ENCODE results near the gene MAP4. TPM values are rescaled to one million over a fixed set of nuclear protein-coding genes. Genes with fewer than 3 reads are reported as not detected.
A peak's percentile ranks its signal among the peaks of the same experiment; 100 is the strongest.
"Not testable (repeated sequence)": the region's sequence is repeated elsewhere in the genome, so short reads cannot be mapped to it uniquely, and the experiment has no call there.

Gene MAP4
- total RNA-seq, 1 donor from 2014 or later, result 138 TPM

DNA sequence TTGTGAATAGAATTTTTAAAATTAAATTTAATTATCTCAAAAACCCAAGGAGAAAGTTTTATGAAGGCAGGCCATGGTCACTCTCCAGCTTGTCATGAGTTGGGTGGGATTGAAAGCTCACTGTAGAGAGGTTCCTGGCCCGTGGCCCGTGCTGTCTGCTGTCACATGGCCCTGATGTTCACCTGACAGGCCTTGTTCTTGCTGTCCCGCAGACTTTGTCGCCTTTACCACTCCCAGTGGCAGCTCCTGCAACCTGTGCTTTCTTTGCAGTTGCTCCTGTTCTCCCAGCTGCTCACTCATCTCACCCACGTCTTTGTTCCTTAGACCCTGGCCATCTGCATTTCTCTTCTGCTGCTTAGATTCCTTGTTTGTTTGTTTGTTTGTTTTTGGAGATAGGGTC, 177.7 kb downstream of the MAP4 start:
- no peak overlapping the region for H3K27ac Mint-ChIP-seq
- no peak for DNase-seq
- no peak overlapping the region for H3K4me3 Mint-ChIP-seq
- no peaks in the 10 kb centered on the region for H3K9me3 Mint-ChIP-seq
- H3K4me1 Mint-ChIP-seq, result peaks cover 5% of the 10 kb centered on the region
- peaks cover 64% of the 10 kb centered on the region for H3K36me3 Mint-ChIP-seq (ENCODE audit: low read depth)
- no peaks in the 10 kb centered on the region for H3K27me3 Mint-ChIP-seq
- intact Hi-C loops (cut with micrococcal nuclease), result no loop called here

DNA sequence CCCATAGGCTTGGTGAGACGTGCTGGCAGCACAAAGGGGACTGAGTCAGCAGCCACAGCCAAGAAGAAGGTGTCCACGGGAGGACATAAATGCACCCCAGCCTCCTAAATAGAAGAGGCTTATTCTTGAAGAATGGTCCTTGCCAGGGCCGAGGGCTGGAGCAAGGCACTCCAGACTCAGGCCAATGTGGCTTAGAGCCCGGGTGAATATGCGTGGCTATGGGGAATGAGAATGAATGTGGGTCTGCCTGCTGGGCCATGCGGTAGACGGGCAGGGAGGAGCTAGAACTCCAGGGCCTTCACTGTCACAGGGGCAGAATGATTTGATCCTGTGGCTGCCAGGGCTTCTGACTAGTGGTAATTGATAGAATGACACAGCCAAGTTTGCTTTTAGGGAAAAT, 179.2 kb downstream of the MAP4 start:
- H3K36me3 Mint-ChIP-seq (ENCODE audit: low read depth), result peaks cover 60% of the 10 kb centered on the region
- no peak overlapping the region for H3K4me3 Mint-ChIP-seq
- intact Hi-C loops (cut with micrococcal nuclease), result loop anchor here (1.0 kb wide), 2 partner anchors 153 to 314 kb away; no protein-coding TSS in a partner anchor
- H3K4me1 Mint-ChIP-seq, result peaks cover 5% of the 10 kb centered on the region
- no peaks in the 10 kb centered on the region for H3K27me3 Mint-ChIP-seq
- DNase-seq, result no peak
- no peaks in the 10 kb centered on the region for H3K9me3 Mint-ChIP-seq
- H3K27ac Mint-ChIP-seq, result peak overlapping the region; percentile 40

DNA sequence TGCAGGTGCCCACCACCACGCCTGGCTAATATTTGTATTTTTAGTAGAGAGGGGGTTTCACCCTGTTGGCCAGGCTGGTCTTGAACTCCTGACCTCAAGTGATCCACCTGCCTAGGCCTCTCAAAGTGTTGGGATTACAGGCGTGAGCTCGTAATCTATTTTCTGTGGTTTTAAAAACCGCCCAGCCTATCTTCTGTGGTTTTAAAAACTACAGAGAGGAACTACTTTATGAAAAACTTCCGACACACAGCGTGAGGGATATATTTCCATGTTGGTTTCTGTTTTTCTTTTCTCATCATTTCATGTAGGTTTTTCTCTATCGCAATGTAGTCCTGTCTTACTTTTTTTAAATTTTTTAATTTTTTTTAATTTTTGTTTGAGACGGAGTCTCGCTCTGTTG, 186.7 kb downstream of the MAP4 start:
- intact Hi-C loops (cut with micrococcal nuclease); H3K4me3 Mint-ChIP-seq; DNase-seq; H3K27me3 Mint-ChIP-seq; H3K9me3 Mint-ChIP-seq: not testable (repeated sequence)
- peaks cover 58% of the 10 kb centered on the region for H3K36me3 Mint-ChIP-seq (ENCODE audit: low read depth)
- peaks cover 29% of the 10 kb centered on the region for H3K4me1 Mint-ChIP-seq
- H3K27ac Mint-ChIP-seq, result peak overlapping the region; percentile 8

DNA sequence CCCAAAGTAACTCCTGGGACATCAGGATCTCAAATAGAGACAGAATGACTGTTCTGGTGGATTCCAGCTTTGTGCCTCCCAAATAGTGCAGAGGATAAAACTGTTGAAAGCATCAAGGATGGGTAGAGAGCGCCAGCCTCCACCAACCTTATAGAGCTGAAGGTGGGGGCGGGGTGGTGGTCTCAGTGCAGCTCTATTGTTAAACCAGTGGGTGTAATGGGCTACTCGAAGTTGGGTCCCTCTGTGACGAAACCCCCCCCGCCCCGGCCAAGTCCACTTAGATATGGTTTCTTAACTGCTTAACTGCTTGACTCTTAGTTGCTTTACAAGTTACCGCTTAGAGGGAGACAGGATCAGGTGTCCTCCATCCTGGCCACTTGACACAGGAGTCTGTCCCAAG, 190.6 kb downstream of the MAP4 start:
- H3K9me3 Mint-ChIP-seq, result no peaks in the 10 kb centered on the region
- peak overlapping the region; percentile 83 for H3K27ac Mint-ChIP-seq
- intact Hi-C loops (cut with micrococcal nuclease), result loop anchor here (1.0 to 2.0 kb wide), 2 partner anchors 37 to 165 kb away; no protein-coding TSS in a partner anchor
- no peaks in the 10 kb centered on the region for H3K27me3 Mint-ChIP-seq
- peaks cover 40% of the 10 kb centered on the region for H3K36me3 Mint-ChIP-seq (ENCODE audit: low read depth)
- peak overlapping the region; percentile 93 for H3K4me3 Mint-ChIP-seq
- no peak for DNase-seq
- peaks cover 31% of the 10 kb centered on the region for H3K4me1 Mint-ChIP-seq

DNA sequence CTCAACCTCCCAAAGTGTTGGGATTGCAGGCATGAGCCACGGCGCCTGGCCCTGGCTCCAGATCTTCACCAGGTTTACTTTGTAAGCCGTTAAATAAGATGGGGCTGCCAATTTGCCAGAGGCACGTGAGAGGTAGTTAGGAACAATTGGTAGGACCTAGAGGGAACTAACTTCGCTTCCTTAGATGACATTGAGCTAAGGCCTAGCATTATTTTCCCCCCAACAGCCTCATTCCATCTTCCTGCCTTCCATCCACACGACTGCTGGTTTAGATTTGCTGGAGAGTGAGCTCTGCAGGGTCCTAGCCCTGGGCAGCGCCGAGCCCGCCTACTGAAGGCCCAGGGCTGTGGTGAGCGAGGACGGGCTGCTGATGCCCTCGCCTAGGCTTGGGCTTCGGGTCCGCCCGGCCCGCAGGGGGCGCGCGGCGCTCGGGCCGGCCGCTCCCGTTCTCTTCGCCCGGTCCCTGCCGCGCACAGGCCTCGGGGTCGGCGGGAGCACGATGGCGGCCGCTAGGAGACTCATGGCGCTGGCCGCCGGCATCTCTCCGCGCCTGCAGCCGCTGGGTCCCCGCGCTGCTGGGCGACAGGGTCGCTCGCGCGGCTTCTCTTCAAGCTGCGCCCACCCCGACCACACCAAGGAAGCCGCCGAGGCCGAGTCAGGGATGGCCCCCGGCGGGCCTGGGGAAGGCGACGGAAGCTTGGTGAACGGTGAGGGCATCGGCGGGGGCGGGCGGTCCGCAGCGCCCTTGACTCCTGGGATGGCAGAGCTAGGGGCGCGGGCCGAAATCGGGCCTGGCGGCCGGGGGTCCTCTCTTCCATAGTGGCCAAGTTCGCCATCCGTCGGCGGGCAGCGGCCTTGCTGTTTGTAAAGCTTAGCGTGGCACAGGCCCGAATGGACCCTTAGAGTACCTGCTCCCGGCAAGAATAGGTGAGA, 191.4 kb downstream of the MAP4 start:
- Mint-ChIP-seq H3K4me3 (peak overlapping the region; percentile 93), H3K9me3 (no peaks in the 10 kb centered on the region), H3K27me3 (no peaks in the 10 kb centered on the region), H3K4me1 (peaks cover 31% of the 10 kb centered on the region), H3K36me3 (ENCODE audit: low read depth) (peaks cover 40% of the 10 kb centered on the region), H3K27ac (peak overlapping the region; percentile 83)
- intact Hi-C loops (cut with micrococcal nuclease), result loop anchor here (1.0 to 2.0 kb wide), 4 partner anchors 22 to 303 kb away; partner anchors contain the start of gene DHX30
- peak; percentile 95 for DNase-seq

DNA sequence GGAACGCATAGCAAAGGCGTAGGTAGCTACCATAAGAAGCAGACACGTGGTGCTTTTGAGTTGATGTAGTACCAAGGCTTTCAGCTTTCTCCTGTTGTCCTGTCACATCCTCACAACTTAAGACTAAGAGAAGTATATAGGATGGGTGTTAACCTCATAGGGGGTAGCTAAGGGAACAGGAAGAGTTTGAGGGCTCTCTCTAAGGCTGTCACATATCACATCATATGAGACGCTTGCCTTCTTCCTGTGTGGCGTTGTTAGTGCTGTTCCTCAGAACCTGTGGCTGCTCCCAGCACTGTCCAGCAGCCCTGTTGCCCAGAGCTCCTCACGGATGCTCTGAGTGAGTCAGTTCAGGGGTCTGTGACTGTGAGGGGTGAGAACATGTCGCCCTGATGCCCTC, 198.6 kb downstream of the MAP4 start:
- H3K36me3 Mint-ChIP-seq (ENCODE audit: low read depth), result peaks cover 25% of the 10 kb centered on the region
- intact Hi-C loops (cut with micrococcal nuclease), result no loop called here
- H3K27me3 Mint-ChIP-seq, result no peaks in the 10 kb centered on the region
- DNase-seq, result no peak
- H3K27ac Mint-ChIP-seq, result no peak overlapping the region
- H3K9me3 Mint-ChIP-seq, result no peaks in the 10 kb centered on the region
- no peak overlapping the region for H3K4me3 Mint-ChIP-seq
- H3K4me1 Mint-ChIP-seq, result peaks cover 2% of the 10 kb centered on the region

DNA sequence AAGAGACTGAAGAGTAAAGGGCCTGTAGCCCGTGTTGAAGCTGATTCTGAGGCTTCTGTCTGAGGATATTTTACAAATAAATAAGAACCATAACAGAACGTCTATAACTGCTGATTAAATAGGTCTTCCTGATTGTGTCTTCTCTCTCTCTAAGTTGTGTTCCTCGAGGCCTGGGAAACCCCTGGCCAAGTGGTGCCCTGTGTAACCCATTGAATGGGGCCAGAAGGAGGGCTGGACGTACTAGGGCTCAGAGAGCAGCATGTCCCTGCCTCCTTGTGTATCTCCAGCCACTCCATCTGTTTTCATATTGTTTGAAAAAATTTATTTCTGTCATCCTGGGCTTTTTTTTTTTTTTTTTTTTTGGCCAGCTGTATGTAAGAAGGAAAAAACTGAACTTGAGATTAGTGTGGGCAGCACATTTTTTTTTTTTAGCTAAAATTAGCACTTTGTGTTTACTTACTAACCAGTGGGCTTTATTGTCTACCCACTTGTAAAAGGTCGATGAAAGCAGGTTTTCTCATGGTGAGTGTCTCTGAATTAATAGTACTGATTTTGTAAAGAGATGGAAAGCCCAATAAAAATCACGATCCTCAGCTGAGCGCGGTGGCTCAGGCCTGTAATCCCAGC, 202.6 kb downstream of the MAP4 start:
- peaks cover 2% of the 10 kb centered on the region for H3K4me1 Mint-ChIP-seq

DNA sequence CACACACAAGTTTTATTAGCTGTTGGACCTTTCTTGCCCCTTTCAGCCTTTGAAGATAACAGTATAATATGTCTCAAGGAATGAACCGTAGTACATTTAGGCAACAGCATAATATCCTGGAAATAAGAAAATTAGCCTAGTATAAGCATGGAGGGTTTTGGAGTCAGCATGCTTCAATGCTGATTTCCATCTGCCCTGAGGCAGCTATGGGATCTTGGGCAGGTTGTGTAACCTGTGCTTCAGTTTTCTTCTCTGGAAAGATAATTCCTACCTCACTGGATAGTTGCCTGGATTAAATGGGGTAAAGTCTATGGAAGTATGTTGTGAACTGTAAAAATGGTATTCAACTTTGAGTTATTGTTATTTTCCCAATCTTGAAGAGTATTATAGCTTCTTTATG, 211.6 kb downstream of the MAP4 start:
- intact Hi-C loops (cut with micrococcal nuclease), result no loop called here
- H3K9me3 Mint-ChIP-seq, result no peaks in the 10 kb centered on the region
- no peak overlapping the region for H3K27ac Mint-ChIP-seq
- H3K36me3 Mint-ChIP-seq (ENCODE audit: low read depth), result peaks cover 8% of the 10 kb centered on the region
- H3K27me3 Mint-ChIP-seq, result no peaks in the 10 kb centered on the region
- DNase-seq, result no peak
- peaks cover 19% of the 10 kb centered on the region for H3K4me1 Mint-ChIP-seq
- peak overlapping the region; percentile 99 for H3K4me3 Mint-ChIP-seq

More for the DNA sequence above, 202.6 kb downstream of the MAP4 start:
- Mint-ChIP-seq H3K4me3 (no peak overlapping the region), H3K27me3 (no peaks in the 10 kb centered on the region), H3K27ac (no peak overlapping the region), H3K9me3 (no peaks in the 10 kb centered on the region), H3K36me3 (ENCODE audit: low read depth) (peaks cover 27% of the 10 kb centered on the region)
- no peak for DNase-seq
- intact Hi-C loops (cut with micrococcal nuclease), result no loop called here

DNA sequence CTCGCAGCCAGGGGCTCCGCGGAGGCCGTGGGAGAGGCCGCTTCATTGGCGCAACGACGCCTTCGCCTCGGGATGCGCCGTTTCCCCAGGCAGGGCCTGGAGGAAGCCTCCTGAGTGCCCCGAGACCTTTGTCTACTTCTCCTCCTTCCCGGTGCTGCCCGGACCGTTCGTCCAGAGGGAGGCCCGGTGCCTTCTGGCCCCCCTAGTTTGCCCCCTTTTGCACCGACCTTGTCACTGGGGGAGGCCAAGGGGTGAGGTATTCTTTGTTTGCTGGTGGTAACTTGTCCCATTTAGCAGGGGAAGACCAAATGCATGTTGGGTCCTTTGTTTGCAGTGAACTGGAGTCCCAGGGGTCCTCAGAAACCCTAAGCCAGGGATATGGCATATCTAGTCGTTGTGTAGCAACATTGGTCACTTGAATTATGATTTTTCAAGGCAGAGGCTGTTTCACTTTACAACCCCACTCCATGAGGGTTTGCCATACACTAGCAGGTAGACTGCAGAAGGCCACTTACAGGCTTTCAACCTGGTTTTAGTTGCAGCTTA, 212.7 kb downstream of the MAP4 start:
- Mint-ChIP-seq H3K4me3 (peak overlapping the region; percentile 99), H3K27ac (peak overlapping the region; percentile 96), H3K27me3 (no peaks in the 10 kb centered on the region), H3K4me1 (peaks cover 19% of the 10 kb centered on the region), H3K36me3 (ENCODE audit: low read depth) (peaks cover 6% of the 10 kb centered on the region), H3K9me3 (no peaks in the 10 kb centered on the region)
- DNase-seq, result no peak
- intact Hi-C loops (cut with micrococcal nuclease), result loop anchor here (1.0 kb wide), 4 partner anchors 14 to 423 kb away; partner anchors contain the start of gene ELP6

DNA sequence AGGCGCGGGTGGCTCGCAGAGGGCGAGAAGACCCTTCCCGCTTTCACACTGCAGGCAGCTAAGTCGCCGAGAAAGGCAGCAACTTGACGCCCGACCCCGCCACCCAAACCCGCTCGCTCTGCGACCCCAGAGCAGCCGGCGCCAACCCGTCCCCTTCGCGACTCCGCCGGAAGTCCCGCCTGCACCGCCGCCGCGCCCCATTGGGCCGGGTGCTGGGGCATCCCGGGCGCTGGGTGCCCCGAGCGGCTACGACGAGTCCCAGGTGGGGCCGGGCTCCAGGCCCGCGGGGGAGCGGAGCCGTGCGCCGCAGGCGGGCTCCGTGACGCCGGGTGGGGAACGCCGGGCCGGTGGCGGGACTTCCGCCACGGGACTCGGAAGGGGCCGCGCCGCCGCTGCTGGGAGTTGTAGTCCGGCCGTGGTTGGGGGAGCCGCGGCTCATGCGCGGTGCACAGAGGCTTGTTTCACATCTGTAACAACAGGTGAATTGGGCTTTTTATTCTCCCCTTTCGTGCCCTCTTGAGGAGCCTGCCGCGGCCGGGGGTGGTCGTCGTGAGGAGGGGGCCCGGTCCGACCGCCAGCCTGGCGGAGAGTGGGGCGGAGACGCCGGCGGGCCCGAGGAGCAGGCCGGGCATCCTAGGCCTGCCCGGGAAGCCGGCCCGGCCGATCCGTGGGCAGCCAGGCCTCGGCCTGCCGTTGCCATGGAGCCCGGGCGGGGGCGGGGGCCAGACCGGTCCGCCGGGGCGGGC, 213.3 kb downstream of the MAP4 start, which contains the start of gene DHX30:
TSS of gene DHX30 (plus strand) at position 405 of the 746 bp plus-strand sequence. CDS start 7,546 bp downstream, outside the sequence.
- peak within 1 kb of the TSS; percentile 99 for H3K4me3 Mint-ChIP-seq

More for the DNA sequence above, 213.3 kb downstream of the MAP4 start, which contains the start of gene DHX30:
- Mint-ChIP-seq H3K9me3 (no peaks in the 10 kb centered on the region), H3K36me3 (ENCODE audit: low read depth) (peaks cover 6% of the 10 kb centered on the region), H3K27me3 (no peaks in the 10 kb centered on the region), H3K4me1 (peaks cover 19% of the 10 kb centered on the region), H3K27ac (peak within 1 kb of the TSS; percentile 96)
- intact Hi-C loops (cut with micrococcal nuclease), result loop anchor here (1.0 kb wide), 5 partner anchors 14 to 423 kb away; partner anchors contain the start of gene ELP6
- peak; percentile 96 for DNase-seq

Other genes with a start within 250 kb of the MAP4 start
- 148 and 156 TPM in 2 replicates for gene SMARCC1, start 234.5 kb downstream of the MAP4 start, total RNA-seq
- 143 and 149 TPM in 2 replicates for gene DHX30, start 213.3 kb downstream of the MAP4 start, total RNA-seq
- 57.0 and 60.2 TPM in 2 replicates for gene CDC25A, start 172.0 kb upstream of the MAP4 start, total RNA-seq
- gene CAMP, start 207.1 kb upstream of the MAP4 start, total RNA-seq, result not detected in 2 replicates
- 38.1 and 39.9 TPM in 2 replicates for gene ZNF589, start 224.7 kb upstream of the MAP4 start, total RNA-seq

Measured in activated CD4-positive, alpha-beta T cell treated with anti-CD3 and anti-CD28 coated beads, Interleukin-2, amount 10 ng/mL, durations not matched to agents 24 days and 14 days (primary cell).